ENCODE measurements around the gene MAFB. TPM values are rescaled to one million over a fixed set of nuclear protein-coding genes. Genes with fewer than 3 reads are reported as not detected.
A peak's percentile ranks its signal among the peaks of the same experiment; 100 is the strongest.

Gene MAFB
- total and polyA plus RNA-seq, 2 donors (not counting 1 experiment from before 2014, with no cell fraction given) = 0.40 to 3.0 TPM

- Histone ChIP-seq H3K4me3 (replicated peaks in 1 of 4; ENCODE audit: control extremely low read depth in 1 of 4, insufficient read depth in 1 of 4, low read depth in 3 of 4, low read length in 4 of 4) (no peak overlapping the region), H3K4me1 (ENCODE audit: control insufficient read depth, extremely low read depth, insufficient read depth, low read length) (no peaks in the 10 kb centered on the region), H3K4me2 (ENCODE audit: extremely low read depth, insufficient read depth, low read length) (no peak overlapping the region), H3K36me3 (ENCODE audit: control insufficient read depth, insufficient read depth, low read length) (no peaks in the 10 kb centered on the region), H4K20me1 (ENCODE audit: control insufficient read depth, extremely low read depth, insufficient read depth, low read length) (no peaks in the 10 kb centered on the region), H3K9me3 (ENCODE audit: control insufficient read depth, insufficient read depth, low read depth, low read length) (no peaks in the 10 kb centered on the region), H3K79me2 (ENCODE audit: control insufficient read depth, insufficient read depth, low read length) (no peaks in the 10 kb centered on the region), H2AFZ (ENCODE audit: low read length) (no peak overlapping the region), H3K9ac (ENCODE audit: insufficient read depth, low read length) (no peak overlapping the region), H3K27me3 (ENCODE audit: control insufficient read depth, insufficient read depth, low read length) (peaks cover 17% of the 10 kb centered on the region), H3K27ac (ENCODE audit: insufficient read depth, low read length) (no peak overlapping the region)
- DNase-seq (ENCODE audit: low read depth in 2 of 2) = no peak
- TF ChIP-seq CTCF (conservative IDR thresholded peaks at IDR 0.05 in 1 of 2, IDR thresholded peaks at IDR 0.05 in 1 of 2; ENCODE audit: low read depth in 1 of 2, low read length in 2 of 2) (no peak), EZH2 (IDR thresholded peaks at IDR 0.05; ENCODE audit: low read length, missing control alignments) (no peak)
Measured at GRCh38 chr20:40694246-40694645, 5.2 kb upstream of the MAFB start.

- H3K27ac ChIP-seq (ENCODE audit: insufficient read depth, low read length) = no peak overlapping the region
- no peak overlapping the region for H2AFZ ChIP-seq (ENCODE audit: low read length)
- TF ChIP-seq CTCF (conservative IDR thresholded peaks at IDR 0.05 in 1 of 2, IDR thresholded peaks at IDR 0.05 in 1 of 2; ENCODE audit: low read depth in 1 of 2, low read length in 2 of 2) (no peak), EZH2 (IDR thresholded peaks at IDR 0.05; ENCODE audit: low read length, missing control alignments) (peak; percentile 74)
- no peaks in the 10 kb centered on the region for H3K79me2 ChIP-seq (ENCODE audit: control insufficient read depth, insufficient read depth, low read length)
- no peak overlapping the region for H3K4me3 ChIP-seq (replicated peaks in 1 of 4; ENCODE audit: control extremely low read depth in 1 of 4, insufficient read depth in 1 of 4, low read depth in 3 of 4, low read length in 4 of 4)
- no peaks in the 10 kb centered on the region for H4K20me1 ChIP-seq (ENCODE audit: control insufficient read depth, extremely low read depth, insufficient read depth, low read length)
- no peaks in the 10 kb centered on the region for H3K36me3 ChIP-seq (ENCODE audit: control insufficient read depth, insufficient read depth, low read length)
- DNase-seq (ENCODE audit: low read depth in 2 of 2) = no peak
- H3K9me3 ChIP-seq (ENCODE audit: control insufficient read depth, insufficient read depth, low read depth, low read length) = no peaks in the 10 kb centered on the region
- H3K9ac ChIP-seq (ENCODE audit: insufficient read depth, low read length) = no peak overlapping the region
- no peak overlapping the region for H3K4me2 ChIP-seq (ENCODE audit: extremely low read depth, insufficient read depth, low read length)
- peaks cover 20% of the 10 kb centered on the region for H3K27me3 ChIP-seq (ENCODE audit: control insufficient read depth, insufficient read depth, low read length)
- no peaks in the 10 kb centered on the region for H3K4me1 ChIP-seq (ENCODE audit: control insufficient read depth, extremely low read depth, insufficient read depth, low read length)
Measured at GRCh38 chr20:40692240-40693011, 3.4 kb upstream of the MAFB start.

- H3K9me3 ChIP-seq (ENCODE audit: control insufficient read depth, insufficient read depth, low read depth, low read length) = no peaks in the 10 kb centered on the region
- H3K4me1 ChIP-seq (ENCODE audit: control insufficient read depth, extremely low read depth, insufficient read depth, low read length) = no peaks in the 10 kb centered on the region
- no peak for TF ChIP-seq EZH2 (IDR thresholded peaks at IDR 0.05; ENCODE audit: low read length, missing control alignments)
- no peak for TF ChIP-seq CTCF (conservative IDR thresholded peaks at IDR 0.05 in 1 of 2, IDR thresholded peaks at IDR 0.05 in 1 of 2; ENCODE audit: low read depth in 1 of 2, low read length in 2 of 2)
- no peaks in the 10 kb centered on the region for H4K20me1 ChIP-seq (ENCODE audit: control insufficient read depth, extremely low read depth, insufficient read depth, low read length)
- H3K4me2 ChIP-seq (ENCODE audit: extremely low read depth, insufficient read depth, low read length) = no peak overlapping the region
- no peak overlapping the region for H3K9ac ChIP-seq (ENCODE audit: insufficient read depth, low read length)
- H3K27ac ChIP-seq (ENCODE audit: insufficient read depth, low read length) = no peak overlapping the region
- no peak for DNase-seq (ENCODE audit: low read depth in 2 of 2)
- H3K79me2 ChIP-seq (ENCODE audit: control insufficient read depth, insufficient read depth, low read length) = no peaks in the 10 kb centered on the region
- H3K36me3 ChIP-seq (ENCODE audit: control insufficient read depth, insufficient read depth, low read length) = no peaks in the 10 kb centered on the region
- H3K4me3 ChIP-seq (replicated peaks in 1 of 4; ENCODE audit: control extremely low read depth in 1 of 4, insufficient read depth in 1 of 4, low read depth in 3 of 4, low read length in 4 of 4) = no peak overlapping the region
- no peak overlapping the region for H2AFZ ChIP-seq (ENCODE audit: low read length)
- H3K27me3 ChIP-seq (ENCODE audit: control insufficient read depth, insufficient read depth, low read length) = peaks cover 26% of the 10 kb centered on the region
Measured at GRCh38 chr20:40691566-40692239, 2.7 kb upstream of the MAFB start.

Data from fibroblast of lung (primary cell).